Heart right ventricle (tissue), 16 donors: Measurements from ENCODE around the gene GLIPR1L2. TPM values are rescaled to one million over a fixed set of nuclear protein-coding genes. Genes with fewer than 3 reads are reported as not detected.

Experiments
- ATAC-seq, 8 donors: fragments of 200-7000 bp; cut with Tn5 transposase; one replicate each; pipeline ENCODE4 v1.9.1; 2020; ENCODE audit warnings: mild to moderate bottlenecking in 8 of 8, moderate library complexity in 8 of 8, moderate number of reproducible peaks in 1 of 8
- DNase-seq, 2 donors: peaks; one replicate each; pipeline ENCODE4 v3.0.0-alpha.2; 2020
- H3K27ac ChIP-seq, 10 donors: fragments of 200-600 bp; sonication (generic) in 2 of 10; one replicate each; pipeline versions ENCODE4 v1.5.0 to v1.8.0; 2020 to 2022; ENCODE audit warnings: mild to moderate bottlenecking in 3 of 10
- H3K27me3 ChIP-seq, 7 donors: fragments of 200-600 bp; one replicate each; pipeline ENCODE4 v1.8.0; 2021 to 2022; ENCODE audit warnings: mild to moderate bottlenecking in 2 of 7
- H3K36me3 ChIP-seq, 9 donors: fragments of 200-600 bp; sonication (generic) in 1 of 9; one replicate each; pipeline versions ENCODE4 v1.5.0 to v1.8.0; 2020 to 2022; ENCODE audit warnings: mild to moderate bottlenecking in 2 of 9
- H3K4me1 ChIP-seq, 9 donors: fragments of 200-600 bp; sonication (generic) in 1 of 9; one replicate each; pipeline versions ENCODE4 v1.5.0 to v1.8.0; 2020 to 2022; ENCODE audit warnings: mild to moderate bottlenecking in 4 of 9
- H3K4me3 ChIP-seq, 10 donors: fragments of 200-600 bp; sonication (generic) in 2 of 10; one replicate each; pipeline versions ENCODE4 v1.5.0 to v1.8.0; 2020 to 2022; ENCODE audit warnings: mild to moderate bottlenecking in 7 of 10, moderate library complexity in 2 of 10
- H3K9me3 ChIP-seq, 11 donors: fragments of 200-600 bp in 10 of 11; sonication (generic) in 2 of 11; one replicate each; pipeline versions ENCODE4 v1.5.0 to v1.8.0; 2013 to 2022; ENCODE audit warnings: mild to moderate bottlenecking in 2 of 11, control low read depth in 1 of 11, moderate library complexity in 1 of 11
- CTCF ChIP-seq, 9 donors: fragments of 200-600 bp; sonication (generic) in 2 of 9; IDR thresholded peaks; one replicate each; pipeline versions ENCODE4 v1.5.0 to v1.8.0; 2021 to 2022; ENCODE audit warnings: antibody characterized with exemption in 9 of 9, mild to moderate bottlenecking in 5 of 9, moderate library complexity in 1 of 9
- whole genome bisulfite sequencing, 2 donors: extraction: QIAGEN DNeasy Blood & Tissue Kit; methylation state at CpG; one replicate each; pipeline ENCODE4 v1.1.7; 2013; ENCODE audit warnings: inconsistent platforms in 1 of 2; 5-methylcytosine and 5-hydroxymethylcytosine counted together
- intact Hi-C, 10 donors: fragments of 100-400 bp; cut with DNase I; formaldehyde crosslinking; loops; one replicate each; pipeline versions ENCODE4 v1.11.1 to v1.14.2; 2022
- polyA plus RNA-seq, 2 donors: library from polyadenylated mRNA; stranded (reverse); fragments of 200-250 nt; gene quantifications; one replicate each; pipeline ENCODE4 v1.2.3, GENCODE V29; 2013
- total RNA-seq, 10 donors: library from RNA; stranded (reverse); fragmentation: NEBNext Ultra II Directional in 3 of 10; extraction: Animal tissue kit (Norgen Biotek cat#: 25700) in 3 of 10; gene quantifications; one replicate each; pipeline versions ENCODE4 v1.2.1 to v1.2.4, GENCODE V29; 2021 to 2023
- donor health status: Arrhythmogenic right ventricular cardiomyopathy.
- donor health status: ischemic (EF 13 %, LVEDD 7.1; RV severe dilation, severe dysfunction).
- donor health status: healthy with polysubstance abuse.
- donor health status: DM: no; HTN: yes; CAD: no.
- donor health status: DM: no; HTN: no; CAD: no.
- donor health status: ischemic (EF 25% LVEDD 6.9; RV normal size, moderate dysfunction).
- donor health status: ischemic (EF 25% LVEDD 5.7; RV mildly dilated, moderate dysfunction).
- donor health status: healthy.
- donor health status: DM: yes; HTN: yes; CAD: no.
- donor health status: Ischemic cardiomyopathy.
- donor health status: ischemic (EF 35%, LVEDD 5.7; RV mildly dilated, moderate dysfunction).
- donor health status: nonischemic (EF 11% LVEDD 7.7; RV severe dilation, severe dysfunction).
- donor health status: DM: yes; HTN: yes; CAD: no.
- donor health status: PGD.
- donor health status: ischemic (EF 29% LVEDD 5.4; RV normal size, mild dysfunction).
- donor health status: nonischemic (EF 23%, LVEDD 6.1; RV moderate dilation, normal function).

GLIPR1L2 gene
- total and polyA plus RNA-seq, 12 donors, result 0.66 to 2.9 (median 1.3) TPM

GRCh38 chr12:75378354-75378753 is 12.5 kb upstream of the GLIPR1L2 start:
- 90 to 94% methylated on average over 1 of the region's 1 CpG for WGBS, 2 donors

GRCh38 chr12:75389061-75389460 is 1.8 kb upstream of the GLIPR1L2 start:
- intact Hi-C loops, result loop anchor here in 2 of 10 donors (10.0 kb wide), 2 partner anchors 54 to 116 kb away; partner anchors contain the start of genes CAPS2 (in 1 of the 2) and GLIPR1L1 (in 1 of the 2)
- 65 to 96% methylated on average over 1 of the region's 1 CpG for WGBS, 2 donors
- Histone ChIP-seq H3K36me3 (peaks cover 0 to 9% (median 0%) of the 10 kb centered on the region in 9 donors), H3K4me3 (peak overlapping the region in 5 of 10 donors; percentile 59 to 69 (median 66)), H3K27me3 (no peaks in the 10 kb centered on the region), H3K4me1 (peaks cover 0 to 33% (median 24%) of the 10 kb centered on the region in 9 donors), H3K9me3 (peaks cover 0 to 10% (median 0%) of the 10 kb centered on the region in 11 donors), H3K27ac (peak overlapping the region in 8 of 10 donors; percentile 6 to 96 (median 88))
- TF ChIP-seq CTCF (IDR thresholded peaks at IDR 0.05), result no peak
- DNase-seq (no peak), ATAC-seq (peak in 1 of 8 donors; percentile 18)

More at GRCh38 chr12:75378354-75378753, 12.5 kb upstream of the GLIPR1L2 start:
- ATAC-seq, result no peak
- no peak for DNase-seq
- Histone ChIP-seq H3K27me3 (no peaks in the 10 kb centered on the region), H3K4me1 (no peaks in the 10 kb centered on the region), H3K27ac (no peak overlapping the region), H3K9me3 (no peaks in the 10 kb centered on the region), H3K4me3 (no peak overlapping the region), H3K36me3 (no peaks in the 10 kb centered on the region)
- no peak for TF ChIP-seq CTCF (IDR thresholded peaks at IDR 0.05)
- intact Hi-C loops, result no loop called here

DNA sequence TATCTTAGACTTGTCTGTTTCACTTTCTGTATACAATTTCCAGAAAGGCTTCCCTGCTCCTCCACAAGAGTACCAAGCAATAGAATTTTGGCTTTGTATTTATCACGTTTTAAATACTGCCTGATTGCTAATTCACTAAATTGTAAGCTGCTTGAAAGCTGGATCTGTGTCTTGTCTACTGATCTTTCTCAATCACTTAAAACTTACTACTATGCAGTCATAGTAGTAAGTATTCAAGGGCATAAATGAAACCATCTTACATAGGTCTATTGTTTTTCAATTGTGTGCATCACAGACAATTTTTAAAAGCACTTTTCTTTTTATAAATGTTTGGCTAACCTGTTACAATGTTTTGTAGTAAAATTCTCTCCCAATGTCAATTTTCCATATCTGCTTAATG is 1.2 kb upstream of the GLIPR1L2 start:
- Histone ChIP-seq H3K36me3 (peaks cover 0 to 7% (median 0%) of the 10 kb centered on the region in 9 donors), H3K9me3 (peaks cover 0 to 10% (median 0%) of the 10 kb centered on the region in 11 donors), H3K27ac (peak overlapping the region in 9 of 10 donors; percentile 6 to 96 (median 84)), H3K4me3 (peak overlapping the region in 8 of 10 donors; percentile 25 to 70 (median 64)), H3K4me1 (peaks cover 0 to 33% (median 24%) of the 10 kb centered on the region in 9 donors), H3K27me3 (no peaks in the 10 kb centered on the region)
- DNase-seq (no peak), ATAC-seq (no peak)
- intact Hi-C loops, result loop anchor here in 8 of 10 donors (2.0 to 10.0 kb wide), 8 partner anchors 55 to 645 kb away; partner anchors contain the start of genes GLIPR1L1 (in 6 of the 8), CAPS2 (in 5 of the 8), GLIPR1 (in 3 of the 8) and KRR1 (in 1 of the 8)
- 16 to 26% methylated on average over 1 of the region's 1 CpG for WGBS, 2 donors
- no peak for TF ChIP-seq CTCF (IDR thresholded peaks at IDR 0.05)

DNA sequence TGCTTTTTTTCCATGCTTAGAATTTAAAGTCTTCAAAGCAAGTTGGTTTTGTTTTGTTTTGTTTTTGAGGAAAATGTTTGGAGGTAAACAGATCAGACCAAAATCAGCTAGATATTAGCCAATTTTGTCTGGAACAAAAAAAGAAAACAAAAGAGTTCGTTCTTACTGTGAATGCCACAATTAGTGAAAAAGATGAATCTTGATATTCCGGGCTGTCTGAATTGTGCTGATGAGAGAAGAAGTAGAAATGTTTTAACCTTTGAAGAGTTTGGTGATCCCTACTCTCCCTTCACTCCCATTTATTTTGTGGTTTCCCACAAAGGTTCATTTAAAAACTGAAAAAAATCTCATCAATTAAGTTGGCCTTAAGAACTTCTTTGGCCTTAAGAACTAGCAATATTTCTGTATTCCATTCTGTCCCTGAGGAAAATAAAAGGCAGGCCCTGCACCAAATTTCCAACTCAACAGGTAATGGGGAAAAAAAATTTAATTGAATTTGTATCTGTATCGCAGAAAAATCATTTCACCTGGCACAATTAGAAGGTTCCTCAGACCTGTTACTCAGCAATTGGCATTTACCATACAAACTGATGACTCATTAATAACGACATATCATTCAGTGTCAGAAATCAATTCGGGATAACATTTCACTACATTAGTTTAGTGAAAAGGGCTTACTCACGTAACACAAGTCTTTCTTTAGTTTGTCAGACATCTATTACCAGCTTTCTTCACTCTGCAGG is 562 bp upstream of the GLIPR1L2 start:
- no peak for TF ChIP-seq CTCF (IDR thresholded peaks at IDR 0.05)
- H3K4me1 ChIP-seq, result peaks cover 0 to 33% (median 24%) of the 10 kb centered on the region in 9 donors
- intact Hi-C loops, result loop anchor here in 8 of 10 donors (2.0 to 10.0 kb wide), 7 partner anchors 56 to 644 kb away; partner anchors contain the start of genes GLIPR1L1 (in 5 of the 8), CAPS2 (in 4 of the 8), GLIPR1 (in 3 of the 8) and KRR1 (in 1 of the 8)
- ATAC-seq (peak in 2 of 8 donors; percentile 1 to 2), DNase-seq (no peak)
- no peaks in the 10 kb centered on the region for H3K27me3 ChIP-seq
- peak overlapping the region in 9 of 10 donors; percentile 28 to 96 (median 87) for H3K27ac ChIP-seq
- peak overlapping the region; percentile 25 to 70 (median 60) for H3K4me3 ChIP-seq
- 38 to 42% methylated on average over 6 of the region's 6 CpGs for WGBS, 2 donors
- H3K36me3 ChIP-seq, result peaks cover 0 to under 1% (median 0%) of the 10 kb centered on the region in 9 donors
- H3K9me3 ChIP-seq, result peaks cover 0 to 8% (median 0%) of the 10 kb centered on the region in 11 donors
